GM21447 (cell line): ENCODE results near the gene MOCOS.

Experiments
- ATAC-seq: cut with Tn5 transposase; IDR thresholded peaks from one replicate; pipeline ENCODE4 v1.9.1; 2021; ENCODE audit not compliant: unreplicated experiment

MOCOS gene

GRCh38 chr18:36299015-36299414, 111.7 kb downstream of the MOCOS start:
- ATAC-seq = no peak

- no peak for ATAC-seq
Observed at GRCh38 chr18:36300211-36300610, 112.9 kb downstream of the MOCOS start.

DNA sequence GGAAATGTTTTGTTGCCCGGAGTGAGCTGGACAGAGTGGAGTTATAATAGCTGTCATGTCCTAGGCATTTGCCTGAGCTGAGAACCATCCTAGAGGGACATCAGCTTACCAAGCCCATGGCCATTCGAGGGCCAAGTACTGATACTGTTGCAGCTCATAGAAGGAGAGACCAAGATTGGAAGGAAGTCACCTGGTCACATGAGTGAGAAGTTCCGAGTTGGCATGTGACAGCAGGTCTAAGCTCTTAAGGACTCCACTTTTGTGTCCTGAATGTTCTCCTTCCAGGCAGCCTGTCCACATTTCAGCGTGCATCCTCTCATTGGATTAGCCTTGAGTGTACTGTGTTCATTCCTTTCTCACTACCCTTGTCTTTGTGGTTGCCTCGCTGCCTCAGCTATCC, 114.6 kb downstream of the MOCOS start:
- no peak for ATAC-seq

GRCh38 chr18:36302676-36303075, 115.4 kb downstream of the MOCOS start:
- no peak for ATAC-seq

DNA sequence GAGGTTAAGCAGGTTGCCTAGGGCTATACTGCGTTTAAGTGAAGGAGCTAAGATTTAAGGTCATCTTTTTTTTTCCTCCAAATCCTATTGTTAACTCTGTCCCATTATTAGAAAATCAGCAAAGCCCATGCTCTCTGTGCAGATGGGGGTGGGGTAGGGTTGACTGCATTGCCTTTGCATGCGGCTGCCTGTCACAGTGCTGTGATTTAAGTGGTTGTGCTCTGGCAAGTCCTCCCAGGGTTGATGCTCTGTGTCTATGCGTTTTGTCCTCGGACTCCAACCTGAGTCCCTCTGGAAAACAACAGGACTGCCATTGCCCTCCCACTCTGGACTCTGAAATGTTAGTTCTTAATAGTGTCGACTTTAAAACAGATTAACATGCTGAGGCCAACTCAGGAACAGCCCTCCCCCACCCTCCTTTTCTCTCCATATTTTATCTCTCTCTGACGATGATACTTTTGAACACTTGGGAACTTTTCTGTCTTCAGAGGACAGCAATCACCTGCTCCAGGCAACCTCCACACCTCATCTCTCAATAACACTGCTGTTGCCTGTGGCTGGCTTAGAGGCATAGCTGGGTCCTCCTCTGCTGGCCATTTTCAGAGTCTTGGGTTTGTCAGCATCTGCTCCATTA, 116.0 kb downstream of the MOCOS start:
- ATAC-seq = no peak

GRCh38 chr18:36304723-36305122, 117.4 kb downstream of the MOCOS start:
- no peak for ATAC-seq

GRCh38 chr18:36305375-36305774, 118.1 kb downstream of the MOCOS start:
- ATAC-seq = no peak

DNA sequence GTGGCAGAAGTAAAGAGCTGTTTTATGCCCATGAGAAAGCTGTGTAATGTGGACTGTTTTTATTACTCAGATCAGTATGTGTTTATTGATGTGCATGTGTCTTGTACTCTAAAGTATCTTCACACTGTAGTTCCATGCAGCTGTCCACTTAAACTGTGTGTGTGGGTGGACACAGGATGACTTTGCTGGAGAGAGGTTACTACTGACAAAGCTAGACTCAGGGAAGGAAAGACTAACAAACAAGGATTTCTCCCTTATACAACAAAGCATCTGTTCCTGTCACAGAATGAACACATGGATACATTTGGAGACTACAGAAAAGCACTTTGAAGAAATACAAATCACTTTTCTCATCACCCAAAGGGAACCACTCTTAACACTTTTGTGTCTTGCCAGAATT, 120.2 kb downstream of the MOCOS start:
- ATAC-seq = no peak

- no peak for ATAC-seq
Observed at GRCh38 chr18:36308711-36309435, 121.6 kb downstream of the MOCOS start.

DNA sequence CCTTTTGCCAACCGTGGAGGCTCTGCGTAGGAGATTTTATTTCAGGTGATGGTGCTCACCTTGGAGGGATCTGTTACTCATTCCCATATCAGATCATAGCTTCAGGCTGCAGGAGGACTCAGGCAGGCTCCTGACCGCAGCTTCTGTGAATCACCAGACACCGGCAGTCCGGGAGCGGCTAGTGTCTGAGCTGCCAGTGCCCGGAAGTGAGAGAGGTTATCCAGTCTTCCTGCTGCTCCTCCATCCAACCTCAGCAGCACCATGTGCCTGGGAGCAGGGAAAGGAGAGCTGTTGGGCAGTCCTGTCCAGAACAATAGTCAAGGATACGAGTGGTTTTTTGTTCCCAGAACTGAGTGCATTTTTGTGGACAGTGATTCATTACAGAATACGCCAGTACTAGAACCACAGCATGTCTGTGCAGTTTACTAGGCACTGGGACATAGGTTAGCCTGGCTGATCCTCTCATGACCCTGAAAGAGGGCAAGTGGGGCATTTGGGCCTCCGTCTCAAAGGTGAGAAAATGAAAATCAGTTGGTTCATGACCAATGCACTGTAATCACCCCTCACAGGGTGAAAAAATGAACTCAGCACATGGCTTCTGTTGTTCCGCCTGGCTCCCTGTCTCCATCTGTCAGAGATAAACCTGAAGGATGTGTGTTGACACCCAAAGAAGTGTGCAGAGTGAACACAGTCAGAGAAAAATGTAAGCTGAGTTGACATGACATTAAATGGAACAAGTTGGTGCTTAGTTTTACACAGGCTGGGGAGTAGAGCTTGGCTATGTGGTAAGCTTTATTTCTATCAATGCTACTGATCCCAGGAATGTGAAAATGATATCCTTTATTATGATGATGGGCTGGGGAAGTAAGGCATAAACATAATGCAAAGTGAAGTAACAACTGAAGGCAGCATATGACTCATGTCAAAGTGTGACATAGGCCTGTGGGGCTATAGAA, 122.4 kb downstream of the MOCOS start:
- ATAC-seq = no peak

DNA sequence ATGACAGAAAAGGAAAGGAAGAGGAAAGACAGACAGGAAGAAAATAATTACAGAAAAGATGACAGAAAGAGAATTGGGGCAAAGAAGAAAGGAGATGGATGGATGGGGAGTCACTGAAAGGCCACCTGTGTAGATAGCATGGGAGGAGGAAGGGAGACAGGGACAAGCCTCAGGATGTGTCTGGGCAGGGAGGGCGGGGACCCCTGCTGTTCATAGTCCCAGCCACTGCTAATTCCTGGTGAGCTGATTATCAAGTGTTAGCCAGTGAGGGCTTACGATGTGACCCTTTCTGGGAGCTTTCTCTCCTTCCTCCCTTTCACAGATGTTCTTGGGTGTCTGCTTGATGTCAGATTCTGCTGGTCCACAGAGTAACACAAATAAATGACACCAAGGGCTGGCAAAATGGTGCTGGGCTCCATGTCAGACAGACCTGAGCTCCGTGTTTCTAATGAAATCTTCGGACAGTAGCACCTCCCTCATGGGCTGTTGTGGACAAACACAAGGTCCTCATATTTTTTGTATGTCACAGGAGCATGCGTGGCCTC, 123.8 kb downstream of the MOCOS start:
- ATAC-seq = no peak

- no peak for ATAC-seq
Observed at GRCh38 chr18:36312806-36313395, 125.6 kb downstream of the MOCOS start.

- no peak for ATAC-seq
Observed at GRCh38 chr18:36314098-36314497, 126.8 kb downstream of the MOCOS start.

DNA sequence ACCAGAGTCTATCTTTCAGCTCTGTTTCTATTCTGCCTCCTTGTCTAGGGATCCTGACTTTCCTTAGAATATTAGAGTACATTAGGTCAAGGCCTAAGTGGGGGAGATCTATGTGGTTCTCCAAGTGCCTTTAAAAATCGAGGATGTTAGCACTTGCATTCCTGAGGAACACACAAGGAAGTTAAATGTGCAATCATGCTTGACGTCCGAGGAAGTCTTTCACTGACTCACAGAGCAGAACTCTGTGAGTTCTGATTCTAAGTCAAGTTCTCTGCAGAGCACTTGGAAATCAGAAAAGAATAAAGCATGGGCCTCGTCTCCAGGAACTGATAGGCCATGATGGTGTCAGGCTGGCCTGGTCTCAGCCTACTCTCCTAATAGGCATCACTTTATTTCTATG, 127.5 kb downstream of the MOCOS start:
- no peak for ATAC-seq

- no peak for ATAC-seq
Observed at GRCh38 chr18:36315736-36316135, 128.4 kb downstream of the MOCOS start.

DNA sequence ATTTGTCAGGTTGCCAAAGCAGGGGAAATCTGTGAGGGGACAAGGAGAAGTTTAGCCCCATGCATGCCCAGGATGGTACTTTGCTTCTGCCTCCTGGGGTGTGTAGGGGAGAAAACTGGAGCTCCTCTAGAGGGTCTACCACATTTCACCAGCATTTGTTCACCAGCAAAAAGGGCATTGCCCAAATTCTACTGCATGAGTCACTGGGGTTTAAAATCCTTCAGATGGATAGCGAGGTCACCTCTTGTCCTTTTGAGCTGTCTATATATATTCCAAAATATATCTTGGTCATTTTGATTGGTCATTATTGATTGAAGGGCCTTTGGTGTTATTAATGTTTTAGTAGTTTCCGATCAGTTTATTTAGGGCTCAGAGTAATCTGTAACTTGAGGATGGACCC, 128.9 kb downstream of the MOCOS start:
- ATAC-seq = no peak
